ENCODE data around the gene GUCY2C.

The GUCY2C gene

GRCh38 chr12:14630793-14631192 lies 65.6 kb downstream of the GUCY2C start:
- DNase-seq (ENCODE audit: low read depth, low spot score) = no peak
- no peak overlapping the region for H3K27ac ChIP-seq

- no peak overlapping the region for H3K27ac ChIP-seq
- DNase-seq (ENCODE audit: low read depth, low spot score) = peak; percentile 6
These were observed 66.3 kb downstream of the GUCY2C start for GRCh38 chr12:14629832-14630710.

- no peak overlapping the region for H3K27ac ChIP-seq
- no peak for DNase-seq (ENCODE audit: low read depth, low spot score)
These were observed 67.6 kb downstream of the GUCY2C start for GRCh38 chr12:14628771-14629170.

GRCh38 chr12:14621826-14622225 lies 74.6 kb downstream of the GUCY2C start:
- H3K27ac ChIP-seq = no peak overlapping the region
- DNase-seq (ENCODE audit: low read depth, low spot score) = no peak

GRCh38 chr12:14619741-14620501 lies 76.5 kb downstream of the GUCY2C start:
- H3K27ac ChIP-seq = no peak overlapping the region
- DNase-seq (ENCODE audit: low read depth, low spot score) = no peak

GRCh38 chr12:14618983-14619382 lies 77.4 kb downstream of the GUCY2C start:
- no peak overlapping the region for H3K27ac ChIP-seq
- no peak for DNase-seq (ENCODE audit: low read depth, low spot score)

- peak overlapping the region; percentile 57 for H3K27ac ChIP-seq
- peak; percentile 48 for DNase-seq (ENCODE audit: low read depth, low spot score)
These were observed 81.7 kb downstream of the GUCY2C start for GRCh38 chr12:14614704-14615121.

- peak; percentile 6 for DNase-seq (ENCODE audit: low read depth, low spot score)
- peak overlapping the region; percentile 57 for H3K27ac ChIP-seq
These were observed 82.7 kb downstream of the GUCY2C start for GRCh38 chr12:14613718-14614117.

GRCh38 chr12:14612898-14613445 lies 83.4 kb downstream of the GUCY2C start:
- peak overlapping the region; percentile 57 for H3K27ac ChIP-seq

GRCh38 chr12:14612250-14612649 lies 84.1 kb downstream of the GUCY2C start:
- DNase-seq (ENCODE audit: low read depth, low spot score) = no peak
- H3K27ac ChIP-seq = no peak overlapping the region

More at GRCh38 chr12:14612898-14613445, 83.4 kb downstream of the GUCY2C start:
- DNase-seq (ENCODE audit: low read depth, low spot score) = no peak

GRCh38 chr12:14611640-14612203 lies 84.7 kb downstream of the GUCY2C start:
- no peak for DNase-seq (ENCODE audit: low read depth, low spot score)
- H3K27ac ChIP-seq = no peak overlapping the region

- H3K27ac ChIP-seq = no peak overlapping the region
- no peak for DNase-seq (ENCODE audit: low read depth, low spot score)
These were observed 88.8 kb downstream of the GUCY2C start for GRCh38 chr12:14607568-14607967.

- DNase-seq (ENCODE audit: low read depth, low spot score) = no peak
- H3K27ac ChIP-seq = no peak overlapping the region
These were observed 90.9 kb downstream of the GUCY2C start for GRCh38 chr12:14605401-14605989.

- H3K27ac ChIP-seq = no peak overlapping the region
- DNase-seq (ENCODE audit: low read depth, low spot score) = no peak
These were observed 94.5 kb downstream of the GUCY2C start for GRCh38 chr12:14601692-14602478.

- H3K27ac ChIP-seq = no peak overlapping the region
These were observed 98.9 kb downstream of the GUCY2C start for GRCh38 chr12:14597480-14597879.

GRCh38 chr12:14591719-14592118 lies 104.7 kb downstream of the GUCY2C start:
- DNase-seq (ENCODE audit: low read depth, low spot score) = no peak
- H3K27ac ChIP-seq = no peak overlapping the region

More at GRCh38 chr12:14597480-14597879, 98.9 kb downstream of the GUCY2C start:
- no peak for DNase-seq (ENCODE audit: low read depth, low spot score)

GRCh38 chr12:14589169-14590004 lies 107.0 kb downstream of the GUCY2C start:
- H3K27ac ChIP-seq = no peak overlapping the region
- no peak for DNase-seq (ENCODE audit: low read depth, low spot score)

- no peak overlapping the region for H3K27ac ChIP-seq
- no peak for DNase-seq (ENCODE audit: low read depth, low spot score)
These were observed 107.8 kb downstream of the GUCY2C start for GRCh38 chr12:14588571-14588970.

- no peak overlapping the region for H3K27ac ChIP-seq
- no peak for DNase-seq (ENCODE audit: low read depth, low spot score)
These were observed 117.8 kb downstream of the GUCY2C start for GRCh38 chr12:14578646-14579045.

Measured in epithelial cell of prostate (primary cell).